ENCODE results near the gene SH3BP5L. TPM values are rescaled to one million over a fixed set of nuclear protein-coding genes. Genes with fewer than 3 reads are reported as not detected.
"Not testable (repeated sequence)": the region's sequence is repeated elsewhere in the genome, so short reads cannot be mapped to it uniquely, and the experiment has no call there.

SH3BP5L gene
- total and polyA plus RNA-seq, 10 of the 15 experiments (the other 5 are each of a cell fraction or from before 2014, with no cell fraction given): 1.1 to 22.8 (median 10.9) TPM

- TF ChIP-seq SIN3A (IDR thresholded peaks at IDR 0.05; ENCODE audit: low read depth, low read length) (no peak), BACH1 (IDR thresholded peaks at IDR 0.05; ENCODE audit: borderline replicate concordance) (no peak), RELA (IDR thresholded peaks at IDR 0.05; ENCODE audit: borderline replicate concordance, partially characterized antibody) (no peak), EGR1 (IDR thresholded peaks at IDR 0.05; ENCODE audit: borderline replicate concordance in 1 of 2, low read depth in 2 of 2, low read length in 2 of 2) (no peak), ESRRA (IDR thresholded peaks at IDR 0.05; ENCODE audit: low read length) (no peak)
These were observed 20.7 kb downstream of the SH3BP5L start (continued) for GRCh38 chr1:248804771-248805681.

- WGBS (ENCODE audit: insufficient coverage, insufficient replicate concordance, low lambda C conversion rate, missing lambda C conversion rate): 84% methylated on average over 15 of the region's 15 CpGs
- H3K4me3 ChIP-seq; H3K27me3 ChIP-seq (replicated peaks in 1 of 2; ENCODE audit: control insufficient read depth in 2 of 2, insufficient read depth in 2 of 2, low read length in 1 of 2); H3K9me3 ChIP-seq (replicated peaks; ENCODE audit: control insufficient read depth, insufficient read depth, low read length); H3K27ac ChIP-seq (ENCODE audit: control insufficient read depth, insufficient read depth); POLR2A ChIA-PET; DNase-seq (ENCODE audit: low read depth, low spot score); ATAC-seq; H2AFZ ChIP-seq (ENCODE audit: control insufficient read depth, low read depth, low read length); H3K4me2 ChIP-seq (ENCODE audit: control insufficient read depth, insufficient read depth); H3K36me3 ChIP-seq (ENCODE audit: control insufficient read depth in 2 of 2, insufficient read depth in 2 of 2, low read length in 1 of 2); FAIRE-seq; H3K9ac ChIP-seq (ENCODE audit: control insufficient read depth, insufficient read depth, low read length); H3K79me2 ChIP-seq (ENCODE audit: control insufficient read depth, insufficient read depth, low read length); H4K20me1 ChIP-seq (ENCODE audit: control insufficient read depth, insufficient read depth); in situ Hi-C loops (cut with MboI); BruUV-seq (replicated peaks): not testable (repeated sequence)
- ChIA-PET RAD21 (ENCODE audit: unreplicated experiment) (interaction anchor here (4.3 kb wide), 1 partner anchor 107 kb away, joined by 53 read pairs; no protein-coding TSS in a partner anchor), SMC1A (ENCODE audit: uncharacterized antibody, unreplicated experiment) (interaction anchor here (1.0 to 5.7 kb wide), 8 partner anchors 10 to 560 kb away, joined by 3 to 89 read pairs (median 46); partner anchors contain the start of gene OR2T2), CTCF (interaction anchor here (1.1 to 4.4 kb wide), 4 partner anchors 24 to 560 kb away, joined by 3 to 86 read pairs (median 40); no protein-coding TSS in a partner anchor)
- intact Hi-C loops (cut with micrococcal nuclease; ENCODE audit: unreplicated experiment): loop anchor here (5.0 kb wide), 1 partner anchor 151 kb away; no protein-coding TSS in a partner anchor
- peaks cover 26% of the 10 kb centered on the region for H3K4me1 ChIP-seq (ENCODE audit: control insufficient read depth, insufficient read depth, low read length)
These were observed 22.2 kb downstream of the SH3BP5L start for GRCh38 chr1:248803501-248803900.
